ENCODE data around the gene CC2D2B. TPM values are rescaled to one million over a fixed set of nuclear protein-coding genes. Genes with fewer than 3 reads are reported as not detected.

Gene CC2D2B
- total RNA-seq, 2 experiments from 2014 or later, result 4.1 TPM; not detected in 1

- TF ChIP-seq EZH2phosphoT487 (IDR thresholded peaks at IDR 0.05; ENCODE audit: borderline replicate concordance, low read depth, low read length) (no peak), CTCF (conservative IDR thresholded peaks at IDR 0.05; ENCODE audit: low read length) (no peak)
- H3K27ac ChIP-seq (ENCODE audit: low read depth, low read length, poor library complexity, severe bottlenecking), result no peak overlapping the region
- no peaks in the 10 kb centered on the region for H3K79me2 ChIP-seq (ENCODE audit: insufficient read depth, low read depth, low read length)
- intact Hi-C loops (cut with micrococcal nuclease; ENCODE audit: unreplicated experiment), result no loop called here
- H2AFZ ChIP-seq (ENCODE audit: low read length), result no peak overlapping the region
- peaks cover 8% of the 10 kb centered on the region; the same call in 1 of the 2 replicates for H3K9me3 ChIP-seq (ENCODE audit: low read length)
- no peaks in the 10 kb centered on the region for H3K9me2 ChIP-seq (ENCODE audit: insufficient read depth, low read length)
- POLR2A ChIA-PET, result interaction anchor here (0.6 kb wide), 1 partner anchor 15 kb away, joined by 4 read pairs; no protein-coding TSS in a partner anchor
- BruUV-seq (replicated peaks), result no TSS peak
- CTCF ChIA-PET (ENCODE audit: unreplicated experiment), result no interaction called here
- no peaks in the 10 kb centered on the region for H4K20me1 ChIP-seq (ENCODE audit: insufficient read depth, low read length)
- no peak overlapping the region for H3K4me2 ChIP-seq (ENCODE audit: low read length)
- no peak overlapping the region for H3K4me3 ChIP-seq (ENCODE audit: low read depth, low read length, poor library complexity, severe bottlenecking)
- no peaks in the 10 kb centered on the region for H3K36me3 ChIP-seq (ENCODE audit: insufficient read depth, low read length)
- no peak for DNase-seq (ENCODE audit: low spot score)
- no peaks in the 10 kb centered on the region for H3K4me1 ChIP-seq (ENCODE audit: insufficient read depth, low read length, poor library complexity, severe bottlenecking)
These were observed 33.3 kb downstream of the CC2D2B start for GRCh38 chr10:95941115-95941514.

DNA sequence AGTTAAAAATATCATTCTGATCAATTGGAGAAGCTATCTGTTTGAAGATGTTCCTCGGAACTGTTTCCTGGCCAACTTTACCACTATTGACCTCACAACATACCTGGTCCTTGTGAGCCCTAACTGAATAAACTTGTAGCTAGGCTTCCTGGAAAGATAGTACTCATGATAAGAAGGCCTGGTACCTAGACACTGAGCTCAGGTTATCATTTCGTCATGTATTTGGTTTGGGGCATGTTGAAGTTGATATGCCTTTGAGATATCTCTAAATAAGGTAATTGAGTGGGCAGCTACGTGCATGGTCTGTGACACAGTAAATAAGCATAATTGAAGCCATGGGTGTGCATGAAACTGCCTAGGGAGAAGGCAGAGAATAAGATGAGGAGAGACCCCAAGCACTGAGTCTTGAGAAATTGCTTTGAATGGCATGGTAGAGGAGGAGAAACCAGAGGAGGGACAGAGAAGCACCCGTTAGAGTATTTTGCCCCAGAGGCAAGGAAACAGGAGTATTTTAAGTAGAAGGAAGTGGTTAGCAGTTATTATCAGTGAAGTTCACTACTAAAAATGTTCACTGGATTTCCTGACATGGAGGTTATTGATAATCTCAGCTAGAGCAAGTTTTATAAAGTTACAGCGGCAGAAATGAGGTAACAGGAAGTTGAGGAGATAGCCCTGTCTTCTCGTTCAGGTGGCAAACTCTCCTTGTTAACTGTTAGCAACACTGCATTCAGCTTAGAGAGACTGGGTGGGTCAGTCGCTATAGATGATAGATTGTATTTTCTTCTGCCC is 55.6 kb downstream of the CC2D2B start:
- no peak overlapping the region for H3K27ac ChIP-seq (ENCODE audit: low read depth, low read length, poor library complexity, severe bottlenecking)
- TF ChIP-seq EZH2phosphoT487 (IDR thresholded peaks at IDR 0.05; ENCODE audit: borderline replicate concordance, low read depth, low read length), result no peak
- no peak for TF ChIP-seq CTCF (conservative IDR thresholded peaks at IDR 0.05; ENCODE audit: low read length)
- peaks cover 23% of the 10 kb centered on the region for H3K4me1 ChIP-seq (ENCODE audit: insufficient read depth, low read length, poor library complexity, severe bottlenecking)
- H2AFZ ChIP-seq (ENCODE audit: low read length), result peak overlapping the region; percentile 95
- peak; percentile 36 for DNase-seq (ENCODE audit: low spot score)
- no peaks in the 10 kb centered on the region for H3K36me3 ChIP-seq (ENCODE audit: insufficient read depth, low read length)
- H3K4me2 ChIP-seq (ENCODE audit: low read length), result peak overlapping the region; percentile 60
- peaks cover 18% of the 10 kb centered on the region; the same call in 1 of the 2 replicates for H3K9me3 ChIP-seq (ENCODE audit: low read length)
- H3K9me2 ChIP-seq (ENCODE audit: insufficient read depth, low read length), result no peaks in the 10 kb centered on the region
- H4K20me1 ChIP-seq (ENCODE audit: insufficient read depth, low read length), result no peaks in the 10 kb centered on the region
- intact Hi-C loops (cut with micrococcal nuclease; ENCODE audit: unreplicated experiment), result no loop called here
- ChIA-PET CTCF (ENCODE audit: unreplicated experiment) (interaction anchor here (0.8 kb wide), 1 partner anchor 26 kb away, joined by 3 read pairs; no protein-coding TSS in a partner anchor), POLR2A (interaction anchor here (0.6 to 1.5 kb wide), 4 partner anchors 20 to 204 kb away, joined by 3 to 5 read pairs (median 3); no protein-coding TSS in a partner anchor)
- H3K4me3 ChIP-seq (ENCODE audit: low read depth, low read length, poor library complexity, severe bottlenecking), result peak overlapping the region; percentile 15
- BruUV-seq (replicated peaks), result no TSS peak
- no peaks in the 10 kb centered on the region for H3K79me2 ChIP-seq (ENCODE audit: insufficient read depth, low read depth, low read length)

GRCh38 chr10:95963991-95964389 is 56.2 kb downstream of the CC2D2B start:
- peak; percentile 10 for DNase-seq (ENCODE audit: low spot score)
- H3K4me2 ChIP-seq (ENCODE audit: low read length), result peak overlapping the region; percentile 60
- no peaks in the 10 kb centered on the region for H3K36me3 ChIP-seq (ENCODE audit: insufficient read depth, low read length)
- no peak overlapping the region for H3K27ac ChIP-seq (ENCODE audit: low read depth, low read length, poor library complexity, severe bottlenecking)
- ChIA-PET CTCF (ENCODE audit: unreplicated experiment) (no interaction called here), POLR2A (interaction anchor here (0.6 to 1.5 kb wide), 3 partner anchors 20 to 205 kb away, joined by 3 to 5 read pairs (median 3); no protein-coding TSS in a partner anchor)
- peak overlapping the region; percentile 15 for H3K4me3 ChIP-seq (ENCODE audit: low read depth, low read length, poor library complexity, severe bottlenecking)
- peaks cover 23% of the 10 kb centered on the region for H3K4me1 ChIP-seq (ENCODE audit: insufficient read depth, low read length, poor library complexity, severe bottlenecking)
- no peaks in the 10 kb centered on the region for H3K79me2 ChIP-seq (ENCODE audit: insufficient read depth, low read depth, low read length)
- peaks cover 13% of the 10 kb centered on the region; the same call in 1 of the 2 replicates for H3K9me3 ChIP-seq (ENCODE audit: low read length)
- H4K20me1 ChIP-seq (ENCODE audit: insufficient read depth, low read length), result no peaks in the 10 kb centered on the region
- BruUV-seq (replicated peaks), result no TSS peak
- peak overlapping the region; percentile 95 for H2AFZ ChIP-seq (ENCODE audit: low read length)
- TF ChIP-seq CTCF (conservative IDR thresholded peaks at IDR 0.05; ENCODE audit: low read length), result no peak
- no peaks in the 10 kb centered on the region for H3K9me2 ChIP-seq (ENCODE audit: insufficient read depth, low read length)
- intact Hi-C loops (cut with micrococcal nuclease; ENCODE audit: unreplicated experiment), result no loop called here
